Gastroesophageal sphincter (tissue), 4 donors: ENCODE data around the gene CDYL2. TPM values are rescaled to one million over a fixed set of nuclear protein-coding genes. Genes with fewer than 3 reads are reported as not detected.

Experiments
- ATAC-seq: fragments of 150-250 bp; one replicate; pipeline ENCODE4 v1.9.1; 2016; ENCODE audit warnings: mild to moderate bottlenecking, moderate library complexity
- H3K27ac ChIP-seq, 4 donors: fragments of 200-600 bp; sonication (generic) in 3 of 4; 1 replicate in 3 of 4; 2 replicates in 1 of 4; pipeline ENCODE4 v1.5.1; 2016 to 2019
- H3K27me3 ChIP-seq: fragments of 200-600 bp; sonication (generic); one replicate; pipeline ENCODE4 v1.5.1; 2019
- H3K36me3 ChIP-seq, 2 donors: fragments of 200-600 bp; sonication (generic); one replicate each; pipeline ENCODE4 v1.5.1; 2019; ENCODE audit warnings: control low read depth in 1 of 2
- H3K4me1 ChIP-seq, 3 donors: fragments of 200-600 bp; sonication (generic); 1 replicate in 2 of 3; 2 replicates in 1 of 3; pipeline ENCODE4 v1.5.1; 2016 to 2019; ENCODE audit warnings: control low read depth in 2 of 3
- H3K4me3 ChIP-seq, 2 donors: fragments of 200-600 bp; sonication (generic); one replicate each; pipeline ENCODE4 v1.5.1; 2019; ENCODE audit warnings: mild to moderate bottlenecking in 1 of 2, moderate library complexity in 1 of 2
- H3K9me3 ChIP-seq, 3 donors: fragments of 200-600 bp; sonication (generic); one replicate each; pipeline ENCODE4 v1.5.1; 2017 to 2019; ENCODE audit warnings: control low read depth in 2 of 3
- EP300 ChIP-seq: sonication (generic); formaldehyde crosslinking; IDR thresholded peaks from one replicate; pipeline ENCODE4 v1.6.1; 2017; ENCODE audit warnings: antibody characterized with exemption, mild to moderate bottlenecking
- POLR2A ChIP-seq, 2 donors: fragments of 450-650 bp; IDR thresholded peaks; one replicate each; pipeline ENCODE4 v1.6.1; 2017; ENCODE audit warnings: antibody characterized with exemption in 2 of 2, mild to moderate bottlenecking in 2 of 2, moderate library complexity in 1 of 2
- POLR2AphosphoS5 ChIP-seq: sonication (generic); formaldehyde crosslinking; IDR thresholded peaks from one replicate; pipeline ENCODE4 v1.6.1; 2017; ENCODE audit warnings: antibody characterized with exemption
- WGBS, 2 donors: methylation state at CpG; one replicate each; pipeline ENCODE4 v1.1.5; 2018; ENCODE audit warnings: low coverage in 1 of 2; 5-methylcytosine and 5-hydroxymethylcytosine counted together
- total RNA-seq, 4 donors: library from RNA; depleted of rRNA; stranded (reverse); fragments of >200 nt; gene quantifications; one replicate each; pipeline ENCODE4 v1.1.0, GENCODE V29; 2016
- TF ChIP-seq, protein P1 (sequence below), 4 experiments: fragments of 200-600 bp in 2 of 4; fragments of 450-650 bp in 2 of 4; sonication (generic) in 1 of 4; IDR thresholded peaks; one replicate each; pipeline ENCODE4 v1.5.1; 2017 to 2019; ENCODE audit warnings: antibody characterized with exemption in 4 of 4, mild to moderate bottlenecking in 2 of 4, moderate library complexity in 2 of 4

The CDYL2 gene
- total RNA-seq, 4 donors from 2014 or later: 0.78 to 11.7 (median 3.2) TPM

GRCh38 chr16:80719573-80719972 lies 84.8 kb downstream of the CDYL2 start:
- Histone ChIP-seq H3K9me3 (peaks cover 0 to 19% (median 0%) of the 10 kb centered on the region in 3 donors), H3K27ac (no peak overlapping the region), H3K36me3 (no peaks in the 10 kb centered on the region), H3K4me3 (no peak overlapping the region), H3K27me3 (no peaks in the 10 kb centered on the region), H3K4me1 (no peaks in the 10 kb centered on the region)
- 40 to 83% methylated on average over 1 of the region's 2 CpGs for WGBS, 2 donors
- no peak for TF ChIP-seq POLR2A (IDR thresholded peaks at IDR 0.05)
- TF ChIP-seq EP300: no peak
- no peak for ATAC-seq

- H3K27me3 ChIP-seq: no peaks in the 10 kb centered on the region
- H3K27ac ChIP-seq: no peak overlapping the region
- peaks cover 0 to 23% (median 0%) of the 10 kb centered on the region in 3 donors for H3K9me3 ChIP-seq
- H3K4me3 ChIP-seq: no peak overlapping the region
- ATAC-seq: no peak
- TF ChIP-seq, protein P1, sequence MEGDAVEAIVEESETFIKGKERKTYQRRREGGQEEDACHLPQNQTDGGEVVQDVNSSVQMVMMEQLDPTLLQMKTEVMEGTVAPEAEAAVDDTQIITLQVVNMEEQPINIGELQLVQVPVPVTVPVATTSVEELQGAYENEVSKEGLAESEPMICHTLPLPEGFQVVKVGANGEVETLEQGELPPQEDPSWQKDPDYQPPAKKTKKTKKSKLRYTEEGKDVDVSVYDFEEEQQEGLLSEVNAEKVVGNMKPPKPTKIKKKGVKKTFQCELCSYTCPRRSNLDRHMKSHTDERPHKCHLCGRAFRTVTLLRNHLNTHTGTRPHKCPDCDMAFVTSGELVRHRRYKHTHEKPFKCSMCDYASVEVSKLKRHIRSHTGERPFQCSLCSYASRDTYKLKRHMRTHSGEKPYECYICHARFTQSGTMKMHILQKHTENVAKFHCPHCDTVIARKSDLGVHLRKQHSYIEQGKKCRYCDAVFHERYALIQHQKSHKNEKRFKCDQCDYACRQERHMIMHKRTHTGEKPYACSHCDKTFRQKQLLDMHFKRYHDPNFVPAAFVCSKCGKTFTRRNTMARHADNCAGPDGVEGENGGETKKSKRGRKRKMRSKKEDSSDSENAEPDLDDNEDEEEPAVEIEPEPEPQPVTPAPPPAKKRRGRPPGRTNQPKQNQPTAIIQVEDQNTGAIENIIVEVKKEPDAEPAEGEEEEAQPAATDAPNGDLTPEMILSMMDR (IDR thresholded peaks at IDR 0.05): no peak
- TF ChIP-seq POLR2A (IDR thresholded peaks at IDR 0.05) (no peak), EP300 (no peak), POLR2AphosphoS5 (no peak)
- no peaks in the 10 kb centered on the region for H3K4me1 ChIP-seq
- 45 to 60% methylated on average over 3 to 7 of the region's 10 CpGs for WGBS, 2 donors
- H3K36me3 ChIP-seq: no peaks in the 10 kb centered on the region
Observed at GRCh38 chr16:80718480-80719220, 85.7 kb downstream of the CDYL2 start.

- no peak for TF ChIP-seq POLR2A (IDR thresholded peaks at IDR 0.05)
- TF ChIP-seq POLR2AphosphoS5: no peak
- TF ChIP-seq, protein P1 (IDR thresholded peaks at IDR 0.05): no peak
- no peak for TF ChIP-seq EP300
- Histone ChIP-seq H3K4me1 (no peaks in the 10 kb centered on the region), H3K4me3 (no peak overlapping the region), H3K36me3 (no peaks in the 10 kb centered on the region), H3K27ac (no peak overlapping the region), H3K9me3 (peaks cover 0 to 24% (median 0%) of the 10 kb centered on the region in 3 donors), H3K27me3 (no peaks in the 10 kb centered on the region)
- ATAC-seq: no peak
- 46 to 68% methylated on average over 3 of the region's 3 CpGs for WGBS, 2 donors
Observed at GRCh38 chr16:80717611-80718010, 86.8 kb downstream of the CDYL2 start.

- Histone ChIP-seq H3K9me3 (peaks cover 0 to 19% (median 0%) of the 10 kb centered on the region in 3 donors), H3K4me1 (no peaks in the 10 kb centered on the region), H3K27me3 (no peaks in the 10 kb centered on the region), H3K27ac (no peak overlapping the region), H3K36me3 (no peaks in the 10 kb centered on the region), H3K4me3 (no peak overlapping the region)
- no peak for ATAC-seq
- TF ChIP-seq POLR2AphosphoS5 (no peak), POLR2A (IDR thresholded peaks at IDR 0.05) (no peak), EP300 (no peak)
- TF ChIP-seq, protein P1 (IDR thresholded peaks at IDR 0.05): no peak
- WGBS, 2 donors: 73 to 82% methylated on average over 2 of the region's 2 CpGs
Observed at GRCh38 chr16:80716564-80717139, 87.7 kb downstream of the CDYL2 start.

DNA sequence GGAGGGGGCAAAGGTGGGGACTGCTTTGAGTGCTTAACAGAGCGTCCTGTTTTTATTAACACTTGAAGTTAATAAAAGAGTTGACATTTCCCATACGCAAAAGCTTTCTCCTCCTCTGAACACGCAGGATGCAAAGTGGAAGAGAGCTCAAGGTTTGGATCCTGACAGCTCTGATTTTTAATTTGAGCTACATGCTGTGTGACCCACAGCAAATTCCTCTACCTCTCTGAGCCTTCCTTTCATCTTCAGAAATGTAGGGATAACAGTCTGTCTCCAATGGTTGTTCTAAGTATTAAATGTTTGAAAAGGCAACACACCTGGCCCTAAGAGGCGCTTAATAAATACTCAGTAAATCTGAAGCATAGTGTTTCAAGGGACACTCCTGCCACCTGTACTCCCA lies 93.0 kb downstream of the CDYL2 start:
- H3K27ac ChIP-seq: no peak overlapping the region
- no peak for ATAC-seq
- 30 to 71% methylated on average over 2 to 4 of the region's 4 CpGs for WGBS, 2 donors
- H3K36me3 ChIP-seq: no peaks in the 10 kb centered on the region
- TF ChIP-seq POLR2A (IDR thresholded peaks at IDR 0.05) (no peak), POLR2AphosphoS5 (no peak), EP300 (no peak)
- TF ChIP-seq, protein P1 (IDR thresholded peaks at IDR 0.05): no peak
- H3K9me3 ChIP-seq: peaks cover 0 to 19% (median 0%) of the 10 kb centered on the region in 3 donors
- H3K4me1 ChIP-seq: no peaks in the 10 kb centered on the region
- no peaks in the 10 kb centered on the region for H3K27me3 ChIP-seq
- H3K4me3 ChIP-seq: no peak overlapping the region
